H1 (cell line): ENCODE measurements around the gene PLIN1. TPM values are rescaled to one million over a fixed set of nuclear protein-coding genes. Genes with fewer than 3 reads are reported as not detected.

Experiments
- BACH1 ChIP-seq: IDR thresholded peaks from 2 replicates; pipeline ENCODE4 v1.6.1; 2012; ENCODE audit warnings: low read length, improper control_type of control experiment
- RBBP5 ChIP-seq: IDR thresholded peaks from 2 replicates; pipeline ENCODE4 v1.7.1; 2012; ENCODE audit warnings: low read depth, mild to moderate bottlenecking, inconsistent platforms, low read length, moderate library complexity, borderline replicate concordance
- RFX5 ChIP-seq: IDR thresholded peaks from 2 replicates; pipeline ENCODE4 v1.6.1; 2011; ENCODE audit warnings: low read depth, low read length, improper control_type of control experiment, borderline replicate concordance
- RXRA ChIP-seq: IDR thresholded peaks from 2 replicates; pipeline ENCODE4 v1.6.1; 2011; ENCODE audit warnings: low read depth, mild to moderate bottlenecking, low read length, moderate library complexity; ENCODE audit not compliant: insufficient read depth
- SP1 ChIP-seq: IDR thresholded peaks from 2 replicates; pipeline ENCODE4 v1.6.1; 2011; ENCODE audit warnings: low read depth, low read length
- polyA plus RNA-seq, 7 experiments: library from polyadenylated mRNA; depleted of rRNA in 3 of 7; stranded (reverse) in 5 of 7; unstranded in 2 of 7; fragments of >200 nt in 5 of 7; fragments of 200-250 nt in 2 of 7; gene quantifications; 1 replicate in 5 of 7; 2 replicates in 1 of 7; 4 replicates in 1 of 7; pipeline versions ENCODE4 v1.2.1 to v1.2.3, GENCODE V29; 2011 to 2013; ENCODE audit warnings: missing spikeins in 2 of 7, mixed read lengths in 2 of 7
- total RNA-seq: library from RNA; stranded (reverse); fragmentation: NEBNext Ultra II Directional; extraction: Animal tissue kit (Norgen Biotek cat#: 25700); gene quantifications from 2 replicates; pipeline ENCODE4 v1.2.1, GENCODE V29; 2021
- TF ChIP-seq, protein P1 (sequence below): IDR thresholded peaks from 2 replicates; pipeline ENCODE4 v1.6.1; 2012; ENCODE audit warnings: low read length, inconsistent platforms
- TF ChIP-seq, protein P2 (sequence below): IDR thresholded peaks from 2 replicates; pipeline ENCODE4 v1.6.1; 2011; ENCODE audit warnings: low read depth, mild to moderate bottlenecking, low read length; ENCODE audit not compliant: insufficient read depth

Gene PLIN1
- total and polyA plus RNA-seq, 2 of the 8 experiments (the other 6 are each of a cell fraction or from before 2014, with no cell fraction given), result 0.33 TPM; not detected in 1

DNA sequence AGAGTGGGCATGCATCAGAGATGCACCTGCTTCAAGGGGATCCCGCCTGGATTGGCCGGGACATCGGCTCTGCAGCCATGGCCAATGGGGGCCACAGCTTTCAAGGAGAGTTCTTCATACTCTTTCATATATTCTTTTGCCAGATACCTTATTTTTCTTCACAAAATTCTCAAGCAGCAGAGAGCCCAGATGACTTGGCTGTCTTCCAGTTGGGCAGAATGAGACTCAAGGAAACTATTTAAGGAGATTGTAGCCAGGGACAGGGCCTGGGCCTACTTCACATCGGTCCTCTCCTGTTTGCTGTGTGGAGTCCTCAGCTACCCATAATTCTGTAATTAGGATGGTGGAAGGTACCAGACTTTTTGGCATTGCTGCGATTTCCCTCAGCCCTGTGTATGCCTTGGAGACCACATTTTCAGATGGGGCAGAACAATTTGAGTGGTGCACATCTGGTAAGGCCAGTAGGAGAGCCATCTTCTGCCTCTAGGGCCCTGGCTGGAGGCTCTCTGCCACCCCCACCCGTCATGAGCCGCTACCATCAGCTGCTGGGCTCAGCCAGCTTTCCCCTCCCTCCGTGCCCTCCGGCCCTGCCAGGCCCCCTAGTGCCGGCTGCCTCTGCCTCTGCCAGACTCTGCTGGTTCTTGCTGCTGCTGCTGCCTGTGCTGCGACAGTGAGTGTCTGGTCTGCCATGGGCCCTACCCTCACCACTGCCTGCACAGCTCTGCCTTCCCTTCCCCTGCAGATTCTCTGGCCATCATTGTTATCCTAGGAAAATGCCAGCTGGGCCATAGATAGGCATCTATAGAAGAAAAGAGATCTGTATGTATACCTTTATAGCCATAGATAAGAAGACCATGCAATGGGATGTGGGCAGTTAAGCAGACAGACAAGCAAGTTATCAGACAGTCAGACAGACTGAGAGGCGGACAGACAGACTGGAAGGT, 6.7 kb downstream of the PLIN1 start (continued):
- no peak for TF ChIP-seq RFX5
- no peak for TF ChIP-seq RBBP5
- TF ChIP-seq, protein P1, sequence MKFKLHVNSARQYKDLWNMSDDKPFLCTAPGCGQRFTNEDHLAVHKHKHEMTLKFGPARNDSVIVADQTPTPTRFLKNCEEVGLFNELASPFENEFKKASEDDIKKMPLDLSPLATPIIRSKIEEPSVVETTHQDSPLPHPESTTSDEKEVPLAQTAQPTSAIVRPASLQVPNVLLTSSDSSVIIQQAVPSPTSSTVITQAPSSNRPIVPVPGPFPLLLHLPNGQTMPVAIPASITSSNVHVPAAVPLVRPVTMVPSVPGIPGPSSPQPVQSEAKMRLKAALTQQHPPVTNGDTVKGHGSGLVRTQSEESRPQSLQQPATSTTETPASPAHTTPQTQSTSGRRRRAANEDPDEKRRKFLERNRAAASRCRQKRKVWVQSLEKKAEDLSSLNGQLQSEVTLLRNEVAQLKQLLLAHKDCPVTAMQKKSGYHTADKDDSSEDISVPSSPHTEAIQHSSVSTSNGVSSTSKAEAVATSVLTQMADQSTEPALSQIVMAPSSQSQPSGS, result no peak
- TF ChIP-seq BACH1, result no peak
- TF ChIP-seq SP1, result no peak
- TF ChIP-seq, protein P2, sequence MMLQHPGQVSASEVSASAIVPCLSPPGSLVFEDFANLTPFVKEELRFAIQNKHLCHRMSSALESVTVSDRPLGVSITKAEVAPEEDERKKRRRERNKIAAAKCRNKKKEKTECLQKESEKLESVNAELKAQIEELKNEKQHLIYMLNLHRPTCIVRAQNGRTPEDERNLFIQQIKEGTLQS, result no peak
- no peak for TF ChIP-seq RXRA
